Psoas muscle (tissue), 8 donors: Measurements from ENCODE around the gene CSPG4. TPM values are rescaled to one million over a fixed set of nuclear protein-coding genes. Genes with fewer than 3 reads are reported as not detected.

Source experiments
- ATAC-seq, 4 donors: fragments of 200-7000 bp; cut with Tn5 transposase; one replicate each; pipeline ENCODE4 v1.9.1; 2020; ENCODE audit warnings: moderate library complexity in 3 of 4, mild to moderate bottlenecking in 2 of 4
- DNase-seq, 2 donors: peaks; one replicate each; pipeline ENCODE4 v3.0.0-alpha.2; 2020
- H3K27ac ChIP-seq: fragments of 200-600 bp; one replicate; pipeline ENCODE4 v1.8.0; 2022
- H3K27me3 ChIP-seq, 3 donors: fragments of 200-600 bp in 1 of 3; one replicate each; pipeline versions ENCODE4 v1.6.1 to v1.8.0; 2013 to 2022; ENCODE audit warnings: low read length in 2 of 3, mild to moderate bottlenecking in 2 of 3, moderate library complexity in 1 of 3; ENCODE audit not compliant: insufficient read depth in 3 of 3
- H3K36me3 ChIP-seq, 2 donors: fragments of 200-600 bp in 1 of 2; one replicate each; pipeline versions ENCODE4 v1.6.1 to v1.8.0; 2013 to 2022; ENCODE audit warnings: low read depth in 1 of 2, mild to moderate bottlenecking in 1 of 2, moderate library complexity in 1 of 2; ENCODE audit not compliant: insufficient read depth in 1 of 2
- H3K4me1 ChIP-seq: fragments of 200-600 bp; one replicate; pipeline ENCODE4 v1.8.0; 2022
- H3K4me3 ChIP-seq: fragments of 200-600 bp; one replicate; pipeline ENCODE4 v1.8.0; 2022; ENCODE audit warnings: mild to moderate bottlenecking
- H3K9me3 ChIP-seq: fragments of 200-600 bp; one replicate; pipeline ENCODE4 v1.8.0; 2022
- CTCF ChIP-seq: fragments of 200-600 bp; IDR thresholded peaks from one replicate; pipeline ENCODE4 v1.8.0; 2022; ENCODE audit warnings: antibody characterized with exemption
- WGBS, 3 donors: extraction: QIAGEN DNeasy Blood & Tissue Kit; methylation state at CpG; one replicate each; pipeline versions ENCODE4 v1.1.6 to v1.1.7; 2013; 5-methylcytosine and 5-hydroxymethylcytosine counted together
- intact Hi-C, 2 donors: fragments of 100-400 bp; cut with DNase I; formaldehyde crosslinking; loops; one replicate each; pipeline versions ENCODE4 v1.11.0 to v1.14.2; 2022
- polyA plus RNA-seq, 3 donors: library from polyadenylated mRNA; stranded (reverse); fragments of 200-250 nt; gene quantifications; one replicate each; pipeline ENCODE4 v1.2.3, GENCODE V29; 2013
- total RNA-seq, 4 donors: library from RNA; stranded (reverse); fragmentation: NEBNext Ultra II Directional in 2 of 4; extraction: Animal tissue kit (Norgen Biotek cat#: 25700) in 2 of 4; gene quantifications; one replicate each; pipeline versions ENCODE4 v1.2.1 to v1.2.4, GENCODE V29; 2021 to 2023
- donor health status: healthy with polysubstance abuse.
- donor health status: DM: no; HTN: no; CAD: no; lungs with moderate emphysema.
- donor health status: Bipolar disorder and iron deficiency.
- donor health status: healthy.
- donor health status: DM: yes; HTN: yes; CAD: no.
- donor health status: DM: no; HTN: no; CAD: no.
- donor health status: DM: no; HTN: no; CAD: no.
- donor health status: DM: yes; HTN: yes; CAD: no.

The CSPG4 gene
- total and polyA plus RNA-seq, 7 donors, result 8.1 to 49.5 (median 15.9) TPM

GRCh38 chr15:75649045-75649761 is 63.4 kb downstream of the CSPG4 start:
- DNase-seq, result no peak
- peaks cover 15% of the 10 kb centered on the region for H3K4me1 ChIP-seq
- no peak for ATAC-seq
- WGBS, 3 donors, result 68 to 77% (median 69%) methylated on average over 19 of the region's 19 CpGs
- TF ChIP-seq CTCF, result no peak
- H3K27me3 ChIP-seq, result no peaks in the 10 kb centered on the region
- H3K4me3 ChIP-seq, result peak overlapping the region; percentile 93
- intact Hi-C loops, result no loop called here
- peak overlapping the region; percentile 87 for H3K27ac ChIP-seq
- H3K36me3 ChIP-seq, result no peaks in the 10 kb centered on the region
- H3K9me3 ChIP-seq, result no peaks in the 10 kb centered on the region

GRCh38 chr15:75648156-75649000 is 64.3 kb downstream of the CSPG4 start:
- H3K4me1 ChIP-seq, result peaks cover 15% of the 10 kb centered on the region
- peak; percentile 57 to 78 for DNase-seq
- TF ChIP-seq CTCF, result no peak
- 7 to 13% (median 10%) methylated on average over 30 to 34 of the region's 34 CpGs for WGBS, 3 donors
- ATAC-seq, result peak; percentile 12 to 45 (median 18)
- peak overlapping the region; percentile 87 for H3K27ac ChIP-seq
- peak overlapping the region; percentile 93 for H3K4me3 ChIP-seq
- no peaks in the 10 kb centered on the region for H3K9me3 ChIP-seq
- no peaks in the 10 kb centered on the region for H3K27me3 ChIP-seq
- intact Hi-C loops, result no loop called here
- H3K36me3 ChIP-seq, result no peaks in the 10 kb centered on the region

GRCh38 chr15:75647370-75648155 is 65.1 kb downstream of the CSPG4 start, which contains the start of gene SNX33:
Gene SNX33 (plus strand): TSS chr15:75647912. CDS start chr15:75649103, 1,191 bp downstream.
- peaks cover 11% of the 10 kb centered on the region for H3K4me1 ChIP-seq
- DNase-seq (peak; percentile 84 to 87), ATAC-seq (peak; percentile 74 to 84 (median 76))
- no peaks in the 10 kb centered on the region for H3K36me3 ChIP-seq
- peak; percentile 41 for TF ChIP-seq CTCF
- peak within 1 kb of the TSS; percentile 93 for H3K4me3 ChIP-seq
- peak within 1 kb of the TSS; percentile 87 for H3K27ac ChIP-seq
- H3K27me3 ChIP-seq, result no peaks in the 10 kb centered on the region
- no peaks in the 10 kb centered on the region for H3K9me3 ChIP-seq
- 0 to 1% (median 0%) methylated on average over 58 to 76 of the region's 76 CpGs for WGBS, 3 donors
- intact Hi-C loops, result no loop called here

- WGBS, 3 donors, result 0 to 3% (median 3%) methylated on average over 24 to 26 of the region's 26 CpGs
- no peak for TF ChIP-seq CTCF
- no peaks in the 10 kb centered on the region for H3K9me3 ChIP-seq
- H3K36me3 ChIP-seq, result no peaks in the 10 kb centered on the region
- no peaks in the 10 kb centered on the region for H3K27me3 ChIP-seq
- peaks cover 11% of the 10 kb centered on the region for H3K4me1 ChIP-seq
- DNase-seq (no peak), ATAC-seq (peak; percentile 17 to 41 (median 28))
- H3K27ac ChIP-seq, result peak overlapping the region; percentile 87
- peak overlapping the region; percentile 93 for H3K4me3 ChIP-seq
- intact Hi-C loops, result no loop called here
Measured at GRCh38 chr15:75646944-75647364, 65.7 kb downstream of the CSPG4 start.
